Stimulated activated CD4-positive, alpha-beta T cell treated with anti-CD3 and anti-CD28 coated beads, Interleukin-2, amount 100 ng/mL, for 48 hours (primary cell): ENCODE measurements around the gene CCR5.
"Not testable (repeated sequence)": the region's sequence is repeated elsewhere in the genome, so short reads cannot be mapped to it uniquely, and the experiment has no call there.

Source experiments
- DNase-seq, 2 donors: peaks; one replicate each; pipeline ENCODE4 v3.0.0-alpha.2; 2020

Gene CCR5

GRCh38 chr3:46388847-46389246 is 18.1 kb downstream of the CCR5 start:
- not testable (repeated sequence) for DNase-seq

- DNase-seq = no peak
Measured at GRCh38 chr3:46389306-46389705, 18.6 kb downstream of the CCR5 start.

GRCh38 chr3:46391526-46391925 is 20.8 kb downstream of the CCR5 start:
- DNase-seq = not testable (repeated sequence)

GRCh38 chr3:46393011-46393410 is 22.3 kb downstream of the CCR5 start:
- no peak for DNase-seq

- no peak for DNase-seq
Measured at GRCh38 chr3:46393554-46394434, 23.0 kb downstream of the CCR5 start.

GRCh38 chr3:46395210-46395661 is 24.5 kb downstream of the CCR5 start:
- no peak for DNase-seq

- DNase-seq = no peak
Measured at GRCh38 chr3:46395766-46396530, 25.2 kb downstream of the CCR5 start.

- no peak for DNase-seq
Measured at GRCh38 chr3:46397111-46397510, 26.4 kb downstream of the CCR5 start.

GRCh38 chr3:46398186-46398955 is 27.6 kb downstream of the CCR5 start:
- DNase-seq = no peak

- DNase-seq = no peak
Measured at GRCh38 chr3:46399098-46399497, 28.4 kb downstream of the CCR5 start.

- no peak for DNase-seq
Measured at GRCh38 chr3:46399557-46399956, 28.8 kb downstream of the CCR5 start.

- no peak for DNase-seq
Measured at GRCh38 chr3:46400000-46400734, 29.4 kb downstream of the CCR5 start.

GRCh38 chr3:46400846-46401245 is 30.1 kb downstream of the CCR5 start:
- DNase-seq = no peak

- DNase-seq = no peak
Measured at GRCh38 chr3:46401579-46401978, 30.8 kb downstream of the CCR5 start.

GRCh38 chr3:46402902-46403301 is 32.2 kb downstream of the CCR5 start:
- not testable (repeated sequence) for DNase-seq

- DNase-seq = no peak
Measured at GRCh38 chr3:46405301-46406019, 34.7 kb downstream of the CCR5 start.

GRCh38 chr3:46406443-46406787 is 35.7 kb downstream of the CCR5 start:
- no peak for DNase-seq

GRCh38 chr3:46406788-46407611 is 36.3 kb downstream of the CCR5 start, which contains the start of the genes CCR5AS and CCRL2:
Gene CCR5AS, minus strand, starts transcription at chr3:46407066.
Gene CCRL2, plus strand, starts transcription at chr3:46407259. Its CDS starts 821 bp downstream, at chr3:46408080.
- peak; percentile 17 to 24 for DNase-seq

- no peak for DNase-seq
Measured at GRCh38 chr3:46407970-46408369, 37.2 kb downstream of the CCR5 start.

- DNase-seq = no peak
Measured at GRCh38 chr3:46408853-46409252, 38.1 kb downstream of the CCR5 start.
